Tibial nerve (tissue), 4 donors: ENCODE results near the gene SHD.

Source experiments
- EP300 ChIP-seq, 2 donors: sonication (generic); formaldehyde crosslinking; IDR thresholded peaks; one replicate each; pipeline ENCODE4 v1.6.1; 2017; ENCODE audit warnings: antibody characterized with exemption in 2 of 2, mild to moderate bottlenecking in 1 of 2
- POLR2A ChIP-seq, 2 donors: fragments of 450-650 bp; IDR thresholded peaks; one replicate each; pipeline ENCODE4 v1.6.1; 2017; ENCODE audit warnings: antibody characterized with exemption in 2 of 2, mild to moderate bottlenecking in 2 of 2, moderate library complexity in 2 of 2
- TF ChIP-seq, protein P1 (sequence below), 5 experiments: fragments of 200-600 bp in 3 of 5; fragments of 450-650 bp in 2 of 5; sonication (generic) in 3 of 5; IDR thresholded peaks; one replicate each; pipeline ENCODE4 v1.5.1; 2016 to 2019; ENCODE audit warnings: antibody characterized with exemption in 5 of 5, mild to moderate bottlenecking in 3 of 5, moderate library complexity in 2 of 5

DNA sequence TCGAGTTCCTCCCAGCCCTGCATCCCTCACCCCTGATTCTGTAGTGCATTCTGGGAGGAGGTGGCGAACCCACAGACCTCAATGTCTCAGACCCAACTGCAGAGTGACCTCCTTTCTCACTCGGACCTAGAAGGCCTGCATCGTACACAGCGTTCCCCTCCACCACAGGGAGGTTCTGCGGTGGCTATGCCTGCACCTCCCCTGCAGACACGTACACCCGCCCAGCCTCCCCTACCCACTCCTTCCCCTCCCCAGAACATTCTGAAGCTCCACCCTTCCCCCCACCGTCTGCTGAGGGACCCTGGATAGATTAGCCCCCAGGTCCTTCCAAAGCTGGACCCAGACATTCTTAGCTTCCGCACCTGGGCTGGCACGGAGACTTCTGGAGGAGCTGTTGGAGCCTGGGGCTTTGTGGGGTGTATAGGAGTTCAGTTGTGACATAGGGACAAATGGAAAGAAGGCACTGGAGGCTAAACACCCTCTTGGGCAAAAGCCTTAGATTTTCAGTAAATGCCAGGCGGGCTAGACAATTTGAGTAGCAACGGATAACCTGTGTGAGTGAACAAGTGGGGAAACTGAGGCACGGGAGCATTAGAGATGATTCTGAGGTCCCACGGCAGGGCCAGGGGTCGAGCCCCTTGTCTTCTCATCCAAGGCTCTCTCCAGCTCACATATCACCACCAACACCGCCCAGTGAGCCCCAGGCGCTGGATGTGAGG lies 24.9 kb downstream of the SHD start:
- no peak for TF ChIP-seq POLR2A (IDR thresholded peaks at IDR 0.05)
- no peak for TF ChIP-seq EP300 (IDR thresholded peaks at IDR 0.05)
- TF ChIP-seq, protein P1, sequence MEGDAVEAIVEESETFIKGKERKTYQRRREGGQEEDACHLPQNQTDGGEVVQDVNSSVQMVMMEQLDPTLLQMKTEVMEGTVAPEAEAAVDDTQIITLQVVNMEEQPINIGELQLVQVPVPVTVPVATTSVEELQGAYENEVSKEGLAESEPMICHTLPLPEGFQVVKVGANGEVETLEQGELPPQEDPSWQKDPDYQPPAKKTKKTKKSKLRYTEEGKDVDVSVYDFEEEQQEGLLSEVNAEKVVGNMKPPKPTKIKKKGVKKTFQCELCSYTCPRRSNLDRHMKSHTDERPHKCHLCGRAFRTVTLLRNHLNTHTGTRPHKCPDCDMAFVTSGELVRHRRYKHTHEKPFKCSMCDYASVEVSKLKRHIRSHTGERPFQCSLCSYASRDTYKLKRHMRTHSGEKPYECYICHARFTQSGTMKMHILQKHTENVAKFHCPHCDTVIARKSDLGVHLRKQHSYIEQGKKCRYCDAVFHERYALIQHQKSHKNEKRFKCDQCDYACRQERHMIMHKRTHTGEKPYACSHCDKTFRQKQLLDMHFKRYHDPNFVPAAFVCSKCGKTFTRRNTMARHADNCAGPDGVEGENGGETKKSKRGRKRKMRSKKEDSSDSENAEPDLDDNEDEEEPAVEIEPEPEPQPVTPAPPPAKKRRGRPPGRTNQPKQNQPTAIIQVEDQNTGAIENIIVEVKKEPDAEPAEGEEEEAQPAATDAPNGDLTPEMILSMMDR (IDR thresholded peaks at IDR 0.05) = no peak
